Measurements from ENCODE around the gene RMDN3.

Gene RMDN3

GRCh38 chr15:40688932-40689799 is 65.9 kb downstream of the RMDN3 start:
- DNase-seq, result no peak

Measured in MV-4-11 (cell line).